ENCODE results near the gene GPR137. TPM values are rescaled to one million over a fixed set of nuclear protein-coding genes. Genes with fewer than 3 reads are reported as not detected.

Gene GPR137
- total RNA-seq, 1 experiment from 2014 or later = 32.4 TPM

DNA sequence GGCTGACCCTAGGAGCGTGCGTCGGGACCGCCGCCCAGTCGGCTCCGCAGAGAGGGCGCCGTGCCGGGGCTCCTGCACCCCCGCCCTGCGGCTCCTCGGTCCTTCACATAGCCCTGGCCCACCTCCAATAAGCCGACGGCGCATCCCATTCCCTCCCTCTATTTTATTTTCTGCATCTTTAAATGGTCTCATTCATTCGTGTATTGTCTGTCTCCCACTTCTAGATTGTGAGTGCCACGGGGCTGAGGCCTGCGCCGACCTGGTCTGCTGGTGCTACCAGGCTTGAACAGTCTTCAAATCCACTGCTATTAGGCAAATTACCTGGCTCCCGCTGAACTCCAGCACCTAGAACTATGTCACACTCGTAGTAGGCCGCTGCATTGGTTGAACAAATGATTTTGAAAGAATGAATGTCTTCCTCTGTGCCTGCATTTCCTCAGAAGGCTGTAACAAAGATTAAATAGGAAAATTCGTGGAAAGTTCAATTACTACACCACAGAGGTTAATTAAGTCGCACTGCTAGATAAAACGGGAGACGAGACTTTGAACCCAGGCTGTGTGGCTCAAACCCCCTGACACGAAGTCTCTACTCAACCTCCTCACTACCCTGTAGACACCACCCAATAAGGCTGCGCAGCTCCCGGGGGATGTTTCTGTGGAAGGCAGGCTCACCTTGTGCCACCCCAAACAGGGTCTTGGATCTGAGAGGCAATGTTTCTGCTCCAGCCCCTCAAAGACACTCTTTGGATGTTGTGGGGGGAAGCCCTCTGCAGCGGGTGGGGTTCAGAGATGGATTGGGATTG lies 37.7 kb upstream of the GPR137 start:
- Histone ChIP-seq H2AFZ (ENCODE audit: low read length) (peak overlapping the region; percentile 82), H3K79me2 (ENCODE audit: low read length) (peaks cover 49% of the 10 kb centered on the region), H3K4me1 (ENCODE audit: insufficient read depth, low read length) (peaks cover 46% of the 10 kb centered on the region), H4K20me1 (ENCODE audit: low read length) (peaks cover 8% of the 10 kb centered on the region), H3K9ac (ENCODE audit: low read length) (peak overlapping the region; percentile 83), H3K9me3 (ENCODE audit: low read length) (no peaks in the 10 kb centered on the region), H3K36me3 (ENCODE audit: low read depth, low read length) (peaks cover 14% of the 10 kb centered on the region; the same call in 1 of the 2 replicates), H3K27me3 (ENCODE audit: low read length) (no peaks in the 10 kb centered on the region), H3F3A (ENCODE audit: low read length, unreplicated experiment) (no peaks in the 10 kb centered on the region), H3K27ac (ENCODE audit: low read length) (peak overlapping the region; percentile 86), H3K9me2 (replicated peaks; ENCODE audit: low read length) (no peaks in the 10 kb centered on the region), H3K4me2 (ENCODE audit: low read length) (peak overlapping the region; percentile 87), H3K4me3 (ENCODE audit: low read length) (peak overlapping the region; percentile 68)
- DNase-seq (no peak), ATAC-seq (no peak)
- BruUV-seq (replicated peaks) = no TSS peak
- no peak for TF ChIP-seq EZH2phosphoT487 (IDR thresholded peaks at IDR 0.05; ENCODE audit: borderline replicate concordance, low read length)
- TF ChIP-seq EZH2 (IDR thresholded peaks at IDR 0.05; ENCODE audit: low read length, unreplicated experiment) = no peak
- TF ChIP-seq, protein P1, sequence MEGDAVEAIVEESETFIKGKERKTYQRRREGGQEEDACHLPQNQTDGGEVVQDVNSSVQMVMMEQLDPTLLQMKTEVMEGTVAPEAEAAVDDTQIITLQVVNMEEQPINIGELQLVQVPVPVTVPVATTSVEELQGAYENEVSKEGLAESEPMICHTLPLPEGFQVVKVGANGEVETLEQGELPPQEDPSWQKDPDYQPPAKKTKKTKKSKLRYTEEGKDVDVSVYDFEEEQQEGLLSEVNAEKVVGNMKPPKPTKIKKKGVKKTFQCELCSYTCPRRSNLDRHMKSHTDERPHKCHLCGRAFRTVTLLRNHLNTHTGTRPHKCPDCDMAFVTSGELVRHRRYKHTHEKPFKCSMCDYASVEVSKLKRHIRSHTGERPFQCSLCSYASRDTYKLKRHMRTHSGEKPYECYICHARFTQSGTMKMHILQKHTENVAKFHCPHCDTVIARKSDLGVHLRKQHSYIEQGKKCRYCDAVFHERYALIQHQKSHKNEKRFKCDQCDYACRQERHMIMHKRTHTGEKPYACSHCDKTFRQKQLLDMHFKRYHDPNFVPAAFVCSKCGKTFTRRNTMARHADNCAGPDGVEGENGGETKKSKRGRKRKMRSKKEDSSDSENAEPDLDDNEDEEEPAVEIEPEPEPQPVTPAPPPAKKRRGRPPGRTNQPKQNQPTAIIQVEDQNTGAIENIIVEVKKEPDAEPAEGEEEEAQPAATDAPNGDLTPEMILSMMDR (conservative IDR thresholded peaks at IDR 0.05; ENCODE audit: low read depth, low read length) = no peak
- CTCF ChIA-PET = interaction anchor here (0.6 kb wide), 1 partner anchor 56 kb away, joined by 5 read pairs; no protein-coding TSS in a partner anchor
- POLR2A ChIA-PET (ENCODE audit: unreplicated experiment) = interaction anchor here (2.6 kb wide), 1 partner anchor 10 kb away, joined by 12 read pairs; no protein-coding TSS in a partner anchor
- intact Hi-C loops (cut with micrococcal nuclease) = loop anchor here (2.0 kb wide), 2 partner anchors 23 to 53 kb away; partner anchors contain the start of gene CATSPERZ

DNA sequence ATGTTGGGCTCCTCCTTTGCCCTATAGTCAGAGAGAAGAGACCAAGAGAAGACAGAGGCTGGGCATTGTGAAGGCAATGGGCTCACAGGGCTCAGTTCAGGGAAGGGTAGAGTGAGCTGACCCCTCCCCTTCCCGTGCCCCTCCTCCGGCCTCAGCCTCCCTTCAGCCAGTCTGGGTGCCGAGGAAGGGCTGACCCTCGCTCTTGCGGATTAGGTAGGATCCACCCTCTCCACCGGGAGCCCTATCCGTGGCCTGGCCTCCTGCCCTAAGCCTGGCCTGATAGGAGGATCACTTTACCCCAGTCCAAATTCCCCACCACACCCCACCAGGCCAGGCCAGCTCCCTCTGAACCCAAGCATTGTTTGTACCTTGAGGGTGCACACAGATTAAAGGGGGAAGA lies 37.1 kb upstream of the GPR137 start:
- POLR2A ChIA-PET (ENCODE audit: unreplicated experiment) = no interaction called here
- no peak for ATAC-seq
- H3K4me1 ChIP-seq (ENCODE audit: insufficient read depth, low read length) = peaks cover 46% of the 10 kb centered on the region

More for the DNA sequence above, 37.1 kb upstream of the GPR137 start:
- TF ChIP-seq EZH2phosphoT487 (IDR thresholded peaks at IDR 0.05; ENCODE audit: borderline replicate concordance, low read length) (no peak), EZH2 (IDR thresholded peaks at IDR 0.05; ENCODE audit: low read length, unreplicated experiment) (no peak)
- TF ChIP-seq, protein P1 (conservative IDR thresholded peaks at IDR 0.05; ENCODE audit: low read depth, low read length) = no peak
- no peaks in the 10 kb centered on the region for H3K27me3 ChIP-seq (ENCODE audit: low read length)
- no peaks in the 10 kb centered on the region for H3K9me2 ChIP-seq (replicated peaks; ENCODE audit: low read length)
- H3K4me2 ChIP-seq (ENCODE audit: low read length) = no peak overlapping the region
- no peak overlapping the region for H2AFZ ChIP-seq (ENCODE audit: low read length)
- no peak overlapping the region for H3K9ac ChIP-seq (ENCODE audit: low read length)
- H4K20me1 ChIP-seq (ENCODE audit: low read length) = peaks cover 8% of the 10 kb centered on the region
- H3K4me3 ChIP-seq (ENCODE audit: low read length) = no peak overlapping the region
- H3K9me3 ChIP-seq (ENCODE audit: low read length) = no peaks in the 10 kb centered on the region
- peaks cover 49% of the 10 kb centered on the region for H3K79me2 ChIP-seq (ENCODE audit: low read length)
- CTCF ChIA-PET = no interaction called here
- intact Hi-C loops (cut with micrococcal nuclease) = no loop called here
- DNase-seq = no peak
- no peak overlapping the region for H3K27ac ChIP-seq (ENCODE audit: low read length)
- H3K36me3 ChIP-seq (ENCODE audit: low read depth, low read length) = peaks cover 11% of the 10 kb centered on the region; the same call in 1 of the 2 replicates
- H3F3A ChIP-seq (ENCODE audit: low read length, unreplicated experiment) = no peaks in the 10 kb centered on the region
- no TSS peak for BruUV-seq (replicated peaks)

Measured in PC-3 (cell line).